Right lobe of liver (tissue), 6 donors: ENCODE data around the gene PTGDS. TPM values are rescaled to one million over a fixed set of nuclear protein-coding genes. Genes with fewer than 3 reads are reported as not detected.

Source experiments
- ATAC-seq, 4 donors: fragments of 200-7000 bp; cut with Tn5 transposase; one replicate each; pipeline ENCODE4 v1.9.1; 2020; ENCODE audit warnings: mild to moderate bottlenecking in 4 of 4, moderate library complexity in 4 of 4
- DNase-seq, 3 donors: peaks; one replicate each; pipeline ENCODE4 v3.0.0-alpha.2; 2020
- H3K27ac ChIP-seq, 3 donors: fragments of 200-600 bp; one replicate each; pipeline ENCODE4 v1.8.0; 2022
- H3K27me3 ChIP-seq, 2 donors: fragments of 200-600 bp; one replicate each; pipeline ENCODE4 v1.8.0; 2022
- H3K36me3 ChIP-seq, 4 donors: fragments of 200-600 bp; sonication (generic) in 1 of 4; one replicate each; pipeline versions ENCODE4 v1.5.1 to v1.8.0; 2017 to 2022; ENCODE audit warnings: control low read depth in 1 of 4
- H3K4me1 ChIP-seq, 4 donors: fragments of 200-600 bp; sonication (generic) in 1 of 4; one replicate each; pipeline versions ENCODE4 v1.5.1 to v1.8.0; 2017 to 2022; ENCODE audit warnings: control low read depth in 1 of 4
- H3K4me3 ChIP-seq, 3 donors: fragments of 200-600 bp; one replicate each; pipeline ENCODE4 v1.8.0; 2022
- H3K9me3 ChIP-seq, 4 donors: fragments of 200-600 bp; sonication (generic) in 1 of 4; one replicate each; pipeline versions ENCODE4 v1.5.1 to v1.8.0; 2017 to 2022; ENCODE audit warnings: control low read depth in 1 of 4
- CTCF ChIP-seq, 4 donors: fragments of 200-600 bp in 3 of 4; fragments of 450-650 bp in 1 of 4; IDR thresholded peaks; one replicate each; pipeline versions ENCODE4 v1.5.1 to v1.8.0; 2016 to 2022; ENCODE audit warnings: antibody characterized with exemption in 4 of 4, mild to moderate bottlenecking in 2 of 4
- POLR2A ChIP-seq: fragments of 450-650 bp; IDR thresholded peaks from one replicate; pipeline ENCODE4 v1.6.1; 2017; ENCODE audit warnings: antibody characterized with exemption, mild to moderate bottlenecking
- WGBS: methylation state at CpG from one replicate; pipeline ENCODE4 v1.1.6; 2018; ENCODE audit warnings: low coverage, low lambda C conversion rate; ENCODE audit not compliant: insufficient coverage; ENCODE audit errors: missing lambda C conversion rate; 5-methylcytosine and 5-hydroxymethylcytosine counted together
- intact Hi-C, 2 donors: fragments of 100-400 bp; cut with DNase I; formaldehyde crosslinking; loops; one replicate each; pipeline versions ENCODE4 v1.11.2 to v1.14.1; 2022
- total RNA-seq, 6 experiments: library from RNA; depleted of rRNA in 2 of 6; stranded (reverse); fragments of >200 nt in 2 of 6; fragmentation: NEBNext Ultra II Directional in 3 of 6; extraction: Animal tissue kit (Norgen Biotek cat#: 25700) in 3 of 6; gene quantifications; one replicate each; pipeline versions ENCODE4 v1.1.0 to v1.2.4, GENCODE V29; 2016 to 2023
- donor health status: DM: no; HTN: yes; CAD: no.
- donor health status: DM: no; HTN: no; CAD: no.
- donor health status: DM: no; HTN: no; CAD: no.
- donor health status: DM: no; HTN: yes; CAD: no.
- donor health status: DM: no; HTN: yes; CAD: no.

PTGDS gene
- total RNA-seq, 6 experiments from 2014 or later = 4.3 to 21.9 (median 6.0) TPM

- TF ChIP-seq CTCF (IDR thresholded peaks at IDR 0.05) (no peak), POLR2A (no peak)
- 98% methylated on average over 6 of the region's 25 CpGs for WGBS
Measured at GRCh38 chr9:137015540-137015930, 38.2 kb downstream of the PTGDS start.

GRCh38 chr9:137015976-137016375, 38.7 kb downstream of the PTGDS start:
- Histone ChIP-seq H3K27ac (no peak overlapping the region), H3K4me1 (no peaks in the 10 kb centered on the region), H3K4me3 (no peak overlapping the region), H3K36me3 (peaks cover 0 to 17% (median 1%) of the 10 kb centered on the region in 4 donors), H3K9me3 (no peaks in the 10 kb centered on the region), H3K27me3 (no peaks in the 10 kb centered on the region)
- no peak for DNase-seq
- intact Hi-C loops = no loop called here
- no peak for ATAC-seq
- no CpG with 5 or more reads among the region's 21 CpGs for WGBS
- TF ChIP-seq CTCF (IDR thresholded peaks at IDR 0.05) (no peak), POLR2A (no peak)

More at GRCh38 chr9:137015540-137015930, 38.2 kb downstream of the PTGDS start:
- intact Hi-C loops = no loop called here
- Histone ChIP-seq H3K36me3 (peaks cover 0 to 17% (median 0%) of the 10 kb centered on the region in 4 donors), H3K27ac (no peak overlapping the region), H3K27me3 (no peaks in the 10 kb centered on the region), H3K4me3 (no peak overlapping the region), H3K9me3 (no peaks in the 10 kb centered on the region), H3K4me1 (no peaks in the 10 kb centered on the region)
- ATAC-seq (no peak), DNase-seq (no peak)

- Histone ChIP-seq H3K27me3 (no peaks in the 10 kb centered on the region), H3K36me3 (peaks cover 0 to 17% (median 1%) of the 10 kb centered on the region in 4 donors), H3K4me3 (no peak overlapping the region), H3K27ac (no peak overlapping the region), H3K4me1 (no peaks in the 10 kb centered on the region), H3K9me3 (no peaks in the 10 kb centered on the region)
- no CpG with 5 or more reads among the region's 16 CpGs for WGBS
- no peak for TF ChIP-seq POLR2A
- no peak for TF ChIP-seq CTCF (IDR thresholded peaks at IDR 0.05)
- intact Hi-C loops = no loop called here
- ATAC-seq (no peak), DNase-seq (no peak)
Measured at GRCh38 chr9:137016436-137016835, 39.1 kb downstream of the PTGDS start.

- no peak for TF ChIP-seq POLR2A
- TF ChIP-seq CTCF (IDR thresholded peaks at IDR 0.05) = no peak
Measured at GRCh38 chr9:137017071-137017470, 39.8 kb downstream of the PTGDS start.

More at GRCh38 chr9:137017071-137017470, 39.8 kb downstream of the PTGDS start:
- ATAC-seq = no peak
- no peaks in the 10 kb centered on the region for H3K9me3 ChIP-seq
- 93% methylated on average over 6 of the region's 28 CpGs for WGBS
- intact Hi-C loops = no loop called here
- H3K4me3 ChIP-seq = no peak overlapping the region
- H3K36me3 ChIP-seq = peaks cover 0 to 17% (median 1%) of the 10 kb centered on the region in 4 donors
- H3K27me3 ChIP-seq = no peaks in the 10 kb centered on the region
- H3K4me1 ChIP-seq = no peaks in the 10 kb centered on the region
- H3K27ac ChIP-seq = no peak overlapping the region
- DNase-seq = no peak
